Adipocyte (in vitro differentiated cells): ENCODE data around the gene YTHDF2.
"Not testable (repeated sequence)": the region's sequence is repeated elsewhere in the genome, so short reads cannot be mapped to it uniquely, and the experiment has no call there.

ENCODE experiments used
- DNase-seq: peaks from one replicate; pipeline ENCODE4 v3.0.0-alpha.2; 2015; ENCODE audit warnings: low read depth
- H3K27me3 ChIP-seq: replicated peaks from 2 replicates; pipeline ENCODE4 v1.7.0; 2013; ENCODE audit warnings: mild to moderate bottlenecking, low read length, moderate library complexity; ENCODE audit not compliant: control insufficient read depth, insufficient read depth
- H3K36me3 ChIP-seq: 2 replicates; pipeline ENCODE4 v1.7.0; 2013; ENCODE audit warnings: low read length, mild to moderate bottlenecking, moderate library complexity; ENCODE audit not compliant: control insufficient read depth, insufficient read depth, severe bottlenecking
- H3K4me1 ChIP-seq: 2 replicates; pipeline ENCODE4 v1.7.0; 2013; ENCODE audit warnings: mild to moderate bottlenecking, low read length, moderate library complexity; ENCODE audit not compliant: control insufficient read depth, insufficient read depth
- H3K4me3 ChIP-seq: 2 replicates; pipeline ENCODE4 v1.7.0; 2013; ENCODE audit warnings: mild to moderate bottlenecking, low read length, moderate library complexity
- H3K9ac ChIP-seq: 2 replicates; pipeline ENCODE4 v1.7.0; 2013; ENCODE audit warnings: mild to moderate bottlenecking, low read length, moderate library complexity
- H3K9me3 ChIP-seq: 2 replicates; pipeline ENCODE4 v1.7.0; 2013; ENCODE audit warnings: mild to moderate bottlenecking, low read length, moderate library complexity; ENCODE audit not compliant: control insufficient read depth

Gene YTHDF2

GRCh38 chr1:28783363-28783762 is 46.6 kb downstream of the YTHDF2 start:
- H3K36me3 ChIP-seq = no peaks in the 10 kb centered on the region
- H3K27me3 ChIP-seq = no peaks in the 10 kb centered on the region
- H3K9ac ChIP-seq = no peak overlapping the region
- H3K4me3 ChIP-seq = no peak overlapping the region
- H3K4me1 ChIP-seq = no peaks in the 10 kb centered on the region
- no peaks in the 10 kb centered on the region for H3K9me3 ChIP-seq
- no peak for DNase-seq

GRCh38 chr1:28789412-28789811 is 52.7 kb downstream of the YTHDF2 start:
- no peaks in the 10 kb centered on the region for H3K9me3 ChIP-seq
- H3K4me3 ChIP-seq = no peak overlapping the region
- H3K36me3 ChIP-seq = no peaks in the 10 kb centered on the region
- peaks cover 9% of the 10 kb centered on the region for H3K27me3 ChIP-seq
- no peak for DNase-seq
- peaks cover 4% of the 10 kb centered on the region for H3K4me1 ChIP-seq
- no peak overlapping the region for H3K9ac ChIP-seq

GRCh38 chr1:28789816-28790215 is 53.1 kb downstream of the YTHDF2 start:
- peaks cover 9% of the 10 kb centered on the region for H3K27me3 ChIP-seq
- no peaks in the 10 kb centered on the region for H3K36me3 ChIP-seq
- H3K9ac ChIP-seq = no peak overlapping the region
- H3K4me3 ChIP-seq = no peak overlapping the region
- H3K9me3 ChIP-seq = no peaks in the 10 kb centered on the region
- DNase-seq = no peak
- H3K4me1 ChIP-seq = peaks cover 4% of the 10 kb centered on the region

GRCh38 chr1:28790377-28791035 is 53.8 kb downstream of the YTHDF2 start:
- Histone ChIP-seq H3K4me3 (no peak overlapping the region), H3K9ac (no peak overlapping the region), H3K9me3 (no peaks in the 10 kb centered on the region), H3K36me3 (no peaks in the 10 kb centered on the region), H3K27me3 (peaks cover 9% of the 10 kb centered on the region), H3K4me1 (peaks cover 4% of the 10 kb centered on the region)
- no peak for DNase-seq

- DNase-seq, H3K9ac ChIP-seq, H3K36me3 ChIP-seq, H3K9me3 ChIP-seq, H3K4me3 ChIP-seq: not testable (repeated sequence)
- Histone ChIP-seq H3K4me1 (peaks cover 16% of the 10 kb centered on the region), H3K27me3 (peaks cover 14% of the 10 kb centered on the region)
These were observed 55.2 kb downstream of the YTHDF2 start for GRCh38 chr1:28791929-28792328.

- Histone ChIP-seq H3K4me3 (no peak overlapping the region), H3K27me3 (peaks cover 19% of the 10 kb centered on the region), H3K36me3 (no peaks in the 10 kb centered on the region), H3K4me1 (peaks cover 17% of the 10 kb centered on the region), H3K9me3 (no peaks in the 10 kb centered on the region), H3K9ac (no peak overlapping the region)
- no peak for DNase-seq
These were observed 55.9 kb downstream of the YTHDF2 start for GRCh38 chr1:28792644-28793121.

- H3K9ac ChIP-seq, H3K4me3 ChIP-seq, H3K36me3 ChIP-seq, DNase-seq, H3K9me3 ChIP-seq: not testable (repeated sequence)
- peaks cover 17% of the 10 kb centered on the region for H3K4me1 ChIP-seq
- peaks cover 21% of the 10 kb centered on the region for H3K27me3 ChIP-seq
These were observed 57.8 kb downstream of the YTHDF2 start for GRCh38 chr1:28794582-28794981.

GRCh38 chr1:28796352-28797211 is 59.8 kb downstream of the YTHDF2 start:
- Histone ChIP-seq H3K9me3 (no peaks in the 10 kb centered on the region), H3K27me3 (peaks cover 18% of the 10 kb centered on the region), H3K36me3 (no peaks in the 10 kb centered on the region), H3K9ac (peak overlapping the region; percentile 44), H3K4me3 (no peak overlapping the region), H3K4me1 (peaks cover 17% of the 10 kb centered on the region)
- DNase-seq = no peak

- Histone ChIP-seq H3K36me3 (no peaks in the 10 kb centered on the region), H3K27me3 (peaks cover 27% of the 10 kb centered on the region), H3K9me3 (peaks cover 5% of the 10 kb centered on the region), H3K4me3 (no peak overlapping the region), H3K4me1 (peaks cover 14% of the 10 kb centered on the region), H3K9ac (no peak overlapping the region)
- DNase-seq = no peak
These were observed 63.6 kb downstream of the YTHDF2 start for GRCh38 chr1:28800324-28800723.

GRCh38 chr1:28801461-28801860 is 64.7 kb downstream of the YTHDF2 start:
- Histone ChIP-seq H3K27me3 (peaks cover 33% of the 10 kb centered on the region), H3K4me1 (peaks cover 6% of the 10 kb centered on the region), H3K9ac (no peak overlapping the region), H3K36me3 (no peaks in the 10 kb centered on the region), H3K9me3 (peaks cover 5% of the 10 kb centered on the region), H3K4me3 (no peak overlapping the region)
- DNase-seq = no peak

- Histone ChIP-seq H3K36me3 (no peaks in the 10 kb centered on the region), H3K9me3 (peaks cover 5% of the 10 kb centered on the region)
- no peak for DNase-seq
These were observed 66.3 kb downstream of the YTHDF2 start for GRCh38 chr1:28803051-28803450.

More at GRCh38 chr1:28803051-28803450, 66.3 kb downstream of the YTHDF2 start:
- Histone ChIP-seq H3K27me3 (peaks cover 31% of the 10 kb centered on the region), H3K4me3 (no peak overlapping the region), H3K4me1 (no peaks in the 10 kb centered on the region), H3K9ac (no peak overlapping the region)
